KMS-11 (cell line): ENCODE results near the gene TIGIT.

Source experiments
- H2AFZ ChIP-seq: fragments of 200-600 bp; sonication (generic); 2 replicates; pipeline ENCODE4 v1.6.1; 2016; ENCODE audit warnings: antibody characterized with exemption, mixed run types, low read depth
- H3K27ac ChIP-seq: fragments of 200-600 bp; sonication (generic); 2 replicates; pipeline ENCODE4 v1.6.1; 2016; ENCODE audit warnings: mild to moderate bottlenecking, mixed run types
- H3K27me3 ChIP-seq: fragments of 200-600 bp; sonication (generic); 2 replicates; pipeline ENCODE4 v1.6.1; 2017; ENCODE audit warnings: mild to moderate bottlenecking, low read depth, mixed run types, moderate library complexity; ENCODE audit not compliant: insufficient read depth
- H3K36me3 ChIP-seq: fragments of 200-600 bp; sonication (generic); 2 replicates; pipeline ENCODE4 v1.6.1; 2017; ENCODE audit warnings: mild to moderate bottlenecking, mixed run types; ENCODE audit not compliant: insufficient read depth
- H3K4me1 ChIP-seq: fragments of 200-600 bp; sonication (generic); 2 replicates; pipeline ENCODE4 v1.6.1; 2016; ENCODE audit warnings: mild to moderate bottlenecking, low read depth, mixed run types; ENCODE audit not compliant: poor library complexity, severe bottlenecking
- H3K4me2 ChIP-seq: fragments of 200-600 bp; sonication (generic); 2 replicates; pipeline ENCODE4 v1.7.0; 2016; ENCODE audit warnings: mild to moderate bottlenecking, mixed run types
- H3K4me3 ChIP-seq: fragments of 200-600 bp; sonication (generic); IDR thresholded peaks from 2 replicates; pipeline ENCODE4 v1.6.1; 2017; ENCODE audit warnings: low read depth, low read length, mixed read lengths; ENCODE audit not compliant: insufficient read depth
- H3K79me2 ChIP-seq: fragments of 200-600 bp; sonication (generic); 2 replicates; pipeline ENCODE4 v1.6.1; 2016; ENCODE audit warnings: low read depth, mixed run types; ENCODE audit not compliant: insufficient read depth
- H3K9ac ChIP-seq: fragments of 200-600 bp; sonication (generic); 2 replicates; pipeline ENCODE4 v1.6.1; 2016; ENCODE audit warnings: mild to moderate bottlenecking, mixed run types
- H4K20me1 ChIP-seq: fragments of 200-600 bp; sonication (generic); 2 replicates; pipeline ENCODE4 v1.6.1; 2016; ENCODE audit warnings: mild to moderate bottlenecking, mixed run types; ENCODE audit not compliant: insufficient read depth
- CTCF ChIP-seq: fragments of 200-600 bp; sonication (generic); conservative IDR thresholded peaks from 2 replicates; pipeline ENCODE4 v1.6.1; 2017; ENCODE audit warnings: low read depth, mild to moderate bottlenecking, antibody characterized with exemption, low read length, moderate library complexity, mixed read lengths

Gene TIGIT

GRCh38 chr3:114328345-114328744 lies 34.5 kb downstream of the TIGIT start:
- no peak for TF ChIP-seq CTCF
- Histone ChIP-seq H2AFZ (no peak overlapping the region), H4K20me1 (no peaks in the 10 kb centered on the region), H3K4me3 (no peak overlapping the region), H3K36me3 (no peaks in the 10 kb centered on the region), H3K79me2 (no peaks in the 10 kb centered on the region), H3K27me3 (no peaks in the 10 kb centered on the region), H3K4me1 (peaks cover 13% of the 10 kb centered on the region), H3K27ac (no peak overlapping the region), H3K4me2 (no peak overlapping the region), H3K9ac (no peak overlapping the region)

DNA sequence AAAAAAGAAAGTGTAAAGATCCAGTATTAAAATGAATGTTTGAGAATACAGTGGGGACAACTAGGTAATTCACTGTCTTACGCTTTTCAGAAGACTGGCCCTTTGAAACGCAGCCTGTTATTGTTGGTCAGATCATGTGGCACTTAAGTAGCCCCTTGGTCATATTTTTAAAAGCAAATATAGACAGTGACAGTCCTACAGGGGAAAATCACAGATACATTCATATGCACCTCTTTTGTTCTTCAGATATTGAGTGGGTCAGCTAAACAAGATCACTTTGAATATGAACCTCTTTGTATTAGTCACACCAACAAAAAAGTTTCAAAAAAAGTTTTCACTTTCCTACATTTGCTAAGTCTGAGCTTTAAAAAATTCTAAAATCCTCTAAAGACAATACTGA lies 36.0 kb downstream of the TIGIT start:
- Histone ChIP-seq H3K27me3 (no peaks in the 10 kb centered on the region), H2AFZ (no peak overlapping the region), H3K9ac (no peak overlapping the region), H3K79me2 (no peaks in the 10 kb centered on the region), H4K20me1 (no peaks in the 10 kb centered on the region), H3K36me3 (no peaks in the 10 kb centered on the region), H3K4me2 (no peak overlapping the region), H3K4me3 (no peak overlapping the region), H3K4me1 (peaks cover 17% of the 10 kb centered on the region), H3K27ac (no peak overlapping the region)
- no peak for TF ChIP-seq CTCF

DNA sequence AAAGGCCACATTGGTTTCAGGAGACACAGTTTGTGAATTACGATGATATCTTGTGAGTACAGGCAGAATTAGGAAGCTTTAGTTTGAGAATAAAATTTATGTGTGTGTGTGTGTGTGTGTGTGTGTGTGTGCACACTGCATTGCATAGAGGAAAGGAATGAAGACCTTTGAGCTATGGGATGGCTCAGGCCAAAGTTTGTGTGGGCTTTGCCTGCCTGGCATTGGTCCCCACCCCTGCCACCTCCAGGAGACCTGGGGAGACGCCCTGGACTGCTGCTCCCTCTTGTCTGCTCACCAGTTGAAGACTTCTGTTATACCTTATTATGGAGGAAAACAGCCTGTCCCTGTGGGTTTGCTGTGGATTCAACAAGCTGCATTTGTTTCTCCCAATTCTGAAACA lies 37.2 kb downstream of the TIGIT start:
- no peak overlapping the region for H3K4me3 ChIP-seq
- H3K27ac ChIP-seq = no peak overlapping the region
- H3K27me3 ChIP-seq = no peaks in the 10 kb centered on the region
- H3K4me1 ChIP-seq = peaks cover 20% of the 10 kb centered on the region
- H4K20me1 ChIP-seq = no peaks in the 10 kb centered on the region
- no peaks in the 10 kb centered on the region for H3K36me3 ChIP-seq
- H3K79me2 ChIP-seq = no peaks in the 10 kb centered on the region
- TF ChIP-seq CTCF = no peak
- H3K9ac ChIP-seq = no peak overlapping the region
- no peak overlapping the region for H2AFZ ChIP-seq
- no peak overlapping the region for H3K4me2 ChIP-seq

DNA sequence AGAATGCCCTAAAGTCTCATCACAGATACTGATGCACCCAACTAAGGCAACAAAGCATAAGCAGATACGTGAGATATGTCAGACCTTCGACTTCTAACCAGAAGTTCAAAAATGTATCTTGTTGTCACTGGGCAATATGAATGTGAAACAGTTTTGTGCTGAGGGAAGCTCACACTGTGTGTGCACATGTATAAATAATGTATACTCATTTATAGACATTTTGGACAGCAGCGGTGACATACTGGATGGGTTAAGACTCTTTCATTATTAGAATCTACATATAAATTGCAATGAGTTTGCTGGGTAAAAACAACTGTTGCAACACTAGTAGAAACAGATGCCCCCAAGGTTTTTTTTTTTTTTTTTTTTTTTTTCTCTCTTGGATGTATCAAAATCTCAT lies 37.9 kb downstream of the TIGIT start:
- Histone ChIP-seq H3K4me2 (no peak overlapping the region), H3K79me2 (no peaks in the 10 kb centered on the region), H3K9ac (no peak overlapping the region), H2AFZ (no peak overlapping the region), H4K20me1 (no peaks in the 10 kb centered on the region), H3K36me3 (no peaks in the 10 kb centered on the region), H3K4me3 (no peak overlapping the region), H3K27me3 (no peaks in the 10 kb centered on the region), H3K27ac (no peak overlapping the region), H3K4me1 (peaks cover 24% of the 10 kb centered on the region)
- TF ChIP-seq CTCF = no peak
